GM21367 (cell line): ENCODE results near the gene HAUS8.
"Not testable (repeated sequence)": the region's sequence is repeated elsewhere in the genome, so short reads cannot be mapped to it uniquely, and the experiment has no call there.

Experiments used
- ATAC-seq: cut with Tn5 transposase; IDR thresholded peaks from one replicate; pipeline ENCODE4 v1.9.1; 2021; ENCODE audit not compliant: unreplicated experiment

HAUS8 gene

GRCh38 chr19:17103177-17103576 lies 27.9 kb upstream of the HAUS8 start:
- no peak for ATAC-seq

- ATAC-seq, result no peak
Measured at GRCh38 chr19:17101686-17102628, 26.7 kb upstream of the HAUS8 start.

GRCh38 chr19:17098326-17098725 lies 23.1 kb upstream of the HAUS8 start:
- ATAC-seq, result no peak

GRCh38 chr19:17097593-17098126 lies 22.4 kb upstream of the HAUS8 start:
- no peak for ATAC-seq

GRCh38 chr19:17095141-17095919 lies 20.1 kb upstream of the HAUS8 start:
- no peak for ATAC-seq

GRCh38 chr19:17094694-17095093 lies 19.4 kb upstream of the HAUS8 start:
- not testable (repeated sequence) for ATAC-seq

GRCh38 chr19:17092696-17093095 lies 17.4 kb upstream of the HAUS8 start:
- ATAC-seq, result no peak

GRCh38 chr19:17091758-17092333 lies 16.6 kb upstream of the HAUS8 start:
- no peak for ATAC-seq

GRCh38 chr19:17090583-17090982 lies 15.3 kb upstream of the HAUS8 start:
- no peak for ATAC-seq

GRCh38 chr19:17088552-17088951 lies 13.3 kb upstream of the HAUS8 start:
- no peak for ATAC-seq

GRCh38 chr19:17086834-17087233 lies 11.6 kb upstream of the HAUS8 start:
- ATAC-seq, result no peak

- ATAC-seq, result no peak
Measured at GRCh38 chr19:17086120-17086519, 10.9 kb upstream of the HAUS8 start.

GRCh38 chr19:17081672-17082630 lies 6.7 kb upstream of the HAUS8 start:
- ATAC-seq, result no peak

GRCh38 chr19:17080440-17080801 lies 5.2 kb upstream of the HAUS8 start:
- no peak for ATAC-seq

- ATAC-seq, result no peak
Measured at GRCh38 chr19:17079710-17080439, 4.6 kb upstream of the HAUS8 start.

GRCh38 chr19:17078920-17079709 lies 3.9 kb upstream of the HAUS8 start:
- no peak for ATAC-seq

- no peak for ATAC-seq
Measured at GRCh38 chr19:17078036-17078919, 3.0 kb upstream of the HAUS8 start.
